ENCODE data around the gene CTU2.

GRCh38 chr16:88731699-88732098, 25.4 kb downstream of the CTU2 start:
- TF ChIP-seq REST (IDR thresholded peaks at IDR 0.05; ENCODE audit: insufficient replicate concordance, low read depth) (no peak), CTCF (IDR thresholded peaks at IDR 0.05; ENCODE audit: insufficient read depth, low read length) (no peak), GABPA (IDR thresholded peaks at IDR 0.05; ENCODE audit: low read depth) (no peak)

Measured in HL-60 (cell line).